HEK293 (cell line): Measurements from ENCODE around the gene ZNF785.
A peak's percentile ranks its signal among the peaks of the same experiment; 100 is the strongest.

Source experiments
- CTCF ChIA-PET: fragments of 350-600 bp; formaldehyde crosslinking; extraction: SDS; loops from one replicate; lab custom pipeline; 2021; ENCODE audit warnings: antibody characterized with exemption; lab: Yijun Ruan, JAX
- POLR2A ChIA-PET: fragments of 300-600 bp; formaldehyde crosslinking; extraction: SDS; loops from one replicate; lab custom pipeline; 2020; ENCODE audit warnings: antibody characterized with exemption, inconsistent platforms; lab: Yijun Ruan, JAX
- H3K27ac ChIP-seq: fragments of 200-500 bp; sonication (Bioruptor generic); 2 replicates; pipeline ENCODE4 v1.5.1; 2014; ENCODE audit warnings: low read depth, low read length, control low read depth, inconsistent platforms; ENCODE audit errors: extremely low read depth
- H3K36me3 ChIP-seq, 2 experiments: fragments of 200-500 bp in 1 of 2; sonication (Bioruptor generic) in 1 of 2; 1 replicate in 1 of 2; 2 replicates in 1 of 2; pipeline ENCODE4 v1.5.1; 2014 to 2017; ENCODE audit warnings: inconsistent platforms in 2 of 2, low read length in 2 of 2; ENCODE audit not compliant: control insufficient read depth in 2 of 2, insufficient read depth in 1 of 2
- H3K4me1 ChIP-seq: fragments of 200-500 bp; sonication (Bioruptor generic); 2 replicates; pipeline ENCODE4 v1.5.1; 2014; ENCODE audit warnings: mild to moderate bottlenecking, low read length, inconsistent platforms; ENCODE audit not compliant: control insufficient read depth, insufficient read depth
- H3K4me3 ChIP-seq: 2 replicates; pipeline ENCODE4 v1.5.1; 2011; ENCODE audit warnings: low read depth, mild to moderate bottlenecking, control low read depth, low read length, moderate library complexity
- H3K9me3 ChIP-seq: fragments of 200-500 bp; sonication (Bioruptor generic); 2 replicates; pipeline ENCODE4 v1.5.1; 2014; ENCODE audit warnings: low read depth, low read length, inconsistent platforms; ENCODE audit not compliant: control insufficient read depth, insufficient read depth
- GLI2 ChIP-seq: fragments of 450-650 bp; formaldehyde crosslinking; IDR thresholded peaks from 2 replicates; pipeline ENCODE4; 2017; ENCODE audit warnings: missing biosample characterization, missing genetic modification characterization, low read depth, borderline replicate concordance
- HOXA7 ChIP-seq: sonication (generic); formaldehyde crosslinking; IDR thresholded peaks from 2 replicates; pipeline ENCODE4 v1.8.1; 2022; ENCODE audit warnings: missing genetic modification reagents, borderline replicate concordance
- SP7 ChIP-seq: fragments of 450-650 bp; formaldehyde crosslinking; IDR thresholded peaks from 2 replicates; pipeline ENCODE4 v1.5.1; 2016; ENCODE audit warnings: missing biosample characterization, missing genetic modification characterization
- TRIM28 ChIP-seq: IDR thresholded peaks from 2 replicates; pipeline ENCODE4 v1.6.1; 2011; ENCODE audit warnings: low read length, control low read depth, borderline replicate concordance
- ZFP41 ChIP-seq: fragments of 450-650 bp; formaldehyde crosslinking; IDR thresholded peaks from 2 replicates; pipeline ENCODE4 v1.5.1; 2016; ENCODE audit warnings: missing biosample characterization, missing genetic modification characterization, borderline replicate concordance
- ZNF133 ChIP-seq: fragments of 450-650 bp; formaldehyde crosslinking; IDR thresholded peaks from 2 replicates; pipeline ENCODE4 v1.5.1; 2016; ENCODE audit warnings: missing biosample characterization, missing genetic modification characterization
- ZNF140 ChIP-seq: fragments of 450-650 bp; formaldehyde crosslinking; IDR thresholded peaks from 2 replicates; pipeline ENCODE4 v1.5.1; 2016; ENCODE audit warnings: missing biosample characterization, missing genetic modification characterization
- ZNF19 ChIP-seq: fragments of 450-650 bp; formaldehyde crosslinking; IDR thresholded peaks from 2 replicates; pipeline ENCODE4; 2016; ENCODE audit warnings: missing biosample characterization, missing genetic modification characterization, low read depth
- ZNF202 ChIP-seq: fragments of 450-650 bp; formaldehyde crosslinking; IDR thresholded peaks from 2 replicates; pipeline ENCODE4 v1.5.1; 2016; ENCODE audit warnings: missing biosample characterization, missing genetic modification characterization, borderline replicate concordance
- ZNF473 ChIP-seq: fragments of 450-650 bp; formaldehyde crosslinking; IDR thresholded peaks from 2 replicates; pipeline ENCODE4 v1.5.1; 2017; ENCODE audit warnings: missing biosample characterization, missing genetic modification characterization
- ZNF48 ChIP-seq: fragments of 450-650 bp; formaldehyde crosslinking; IDR thresholded peaks from 2 replicates; pipeline ENCODE4 v1.5.1; 2016; ENCODE audit warnings: missing biosample characterization, missing genetic modification characterization
- ZNF510 ChIP-seq: fragments of 450-650 bp; formaldehyde crosslinking; IDR thresholded peaks from 2 replicates; pipeline ENCODE4 v1.5.1; 2018; ENCODE audit warnings: mild to moderate bottlenecking, missing genetic modification characterization, missing biosample characterization; ENCODE audit not compliant: insufficient replicate concordance
- ZNF561 ChIP-seq: fragments of 450-650 bp; IDR thresholded peaks from 2 replicates; pipeline ENCODE4 v1.5.1; 2018; ENCODE audit warnings: missing biosample characterization, missing genetic modification characterization, borderline replicate concordance
- ZNF585B ChIP-seq: fragments of 450-650 bp; formaldehyde crosslinking; IDR thresholded peaks from 2 replicates; pipeline ENCODE4 v1.5.1; 2016; ENCODE audit warnings: missing biosample characterization, missing genetic modification characterization
- ZNF660 ChIP-seq: fragments of 450-650 bp; IDR thresholded peaks from 2 replicates; pipeline ENCODE4 v1.5.1; 2018; ENCODE audit warnings: missing biosample characterization, mild to moderate bottlenecking, missing genetic modification characterization
- ZNF677 ChIP-seq: fragments of 450-650 bp; IDR thresholded peaks from 2 replicates; pipeline ENCODE4 v1.5.0; 2018; ENCODE audit warnings: missing biosample characterization, mild to moderate bottlenecking, missing genetic modification characterization, moderate library complexity
- ZSCAN16 ChIP-seq: fragments of 450-650 bp; formaldehyde crosslinking; IDR thresholded peaks from 2 replicates; pipeline ENCODE4 v1.5.1; 2016; ENCODE audit warnings: missing biosample characterization, missing genetic modification characterization
- TF ChIP-seq, protein P1 (sequence below): fragments of 450-650 bp; formaldehyde crosslinking; IDR thresholded peaks from 2 replicates; pipeline ENCODE4 v1.5.1; 2016; ENCODE audit warnings: missing biosample characterization, missing genetic modification characterization, low read depth
- TF ChIP-seq, protein P2 (sequence below): fragments of 450-650 bp; formaldehyde crosslinking; IDR thresholded peaks from 2 replicates; pipeline ENCODE4 v1.5.1; 2017; ENCODE audit warnings: missing biosample characterization, mild to moderate bottlenecking, missing genetic modification characterization, moderate library complexity
- TF ChIP-seq, protein P3 (sequence below): fragments of 450-650 bp; formaldehyde crosslinking; IDR thresholded peaks from 2 replicates; pipeline ENCODE4 v1.5.0; 2017; ENCODE audit warnings: missing biosample characterization, missing genetic modification characterization, borderline replicate concordance
- TF ChIP-seq, protein P4 (sequence below): fragments of 450-650 bp; formaldehyde crosslinking; IDR thresholded peaks from 2 replicates; pipeline ENCODE4 v1.5.1; 2016; ENCODE audit warnings: missing biosample characterization, missing genetic modification characterization
- TF ChIP-seq, protein P5 (sequence below): fragments of 450-650 bp; formaldehyde crosslinking; IDR thresholded peaks from 2 replicates; pipeline ENCODE4 v1.5.1; 2017; ENCODE audit warnings: missing biosample characterization, missing genetic modification characterization

Gene ZNF785

DNA sequence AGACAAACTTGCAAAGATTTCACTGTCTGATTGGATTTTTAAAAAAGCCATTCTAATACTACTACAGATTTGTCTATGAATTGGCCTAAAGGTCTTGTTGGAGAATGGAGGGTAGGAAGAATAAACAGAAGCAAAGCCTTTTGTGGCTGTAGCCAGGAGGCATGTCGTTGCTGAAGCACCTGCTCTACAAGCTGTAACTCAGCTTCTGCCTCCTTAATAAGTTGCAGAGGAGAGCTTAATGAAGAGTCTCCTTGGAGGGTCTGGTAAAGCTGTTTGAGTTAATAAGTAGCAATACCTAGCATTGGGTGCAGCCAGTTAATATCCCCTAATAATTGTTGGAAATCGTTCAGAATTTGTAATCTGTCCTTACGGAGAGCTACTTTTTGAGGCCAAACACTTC, 34.7 kb upstream of the ZNF785 start:
- Histone ChIP-seq H3K4me3 (no peak overlapping the region), H3K27ac (no peak overlapping the region), H3K9me3 (no peaks in the 10 kb centered on the region), H3K4me1 (no peaks in the 10 kb centered on the region), H3K36me3 (no peaks in the 10 kb centered on the region)
- ChIA-PET CTCF (interaction anchor here (0.6 to 3.3 kb wide), 6 partner anchors 10 to 210 kb away, joined by 3 to 22 read pairs (median 3); partner anchors contain the start of genes DCTPP1 and ZNF688), POLR2A (interaction anchor here (0.9 to 2.9 kb wide), 3 partner anchors 10 to 190 kb away, joined by 3 to 12 read pairs (median 4); partner anchors contain the start of genes DCTPP1 and ZNF689)
- TF ChIP-seq, protein P1, sequence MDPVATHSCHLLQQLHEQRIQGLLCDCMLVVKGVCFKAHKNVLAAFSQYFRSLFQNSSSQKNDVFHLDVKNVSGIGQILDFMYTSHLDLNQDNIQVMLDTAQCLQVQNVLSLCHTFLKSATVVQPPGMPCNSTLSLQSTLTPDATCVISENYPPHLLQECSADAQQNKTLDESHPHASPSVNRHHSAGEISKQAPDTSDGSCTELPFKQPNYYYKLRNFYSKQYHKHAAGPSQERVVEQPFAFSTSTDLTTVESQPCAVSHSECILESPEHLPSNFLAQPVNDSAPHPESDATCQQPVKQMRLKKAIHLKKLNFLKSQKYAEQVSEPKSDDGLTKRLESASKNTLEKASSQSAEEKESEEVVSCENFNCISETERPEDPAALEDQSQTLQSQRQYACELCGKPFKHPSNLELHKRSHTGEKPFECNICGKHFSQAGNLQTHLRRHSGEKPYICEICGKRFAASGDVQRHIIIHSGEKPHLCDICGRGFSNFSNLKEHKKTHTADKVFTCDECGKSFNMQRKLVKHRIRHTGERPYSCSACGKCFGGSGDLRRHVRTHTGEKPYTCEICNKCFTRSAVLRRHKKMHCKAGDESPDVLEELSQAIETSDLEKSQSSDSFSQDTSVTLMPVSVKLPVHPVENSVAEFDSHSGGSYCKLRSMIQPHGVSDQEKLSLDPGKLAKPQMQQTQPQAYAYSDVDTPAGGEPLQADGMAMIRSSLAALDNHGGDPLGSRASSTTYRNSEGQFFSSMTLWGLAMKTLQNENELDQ (tag by site-specific recombination): no peak
- TF ChIP-seq ZNF677 (tag by site-specific recombination) (no peak), ZNF48 (tag by site-specific recombination) (no peak), ZNF140 (tag by site-specific recombination) (no peak), ZNF133 (tag by site-specific recombination) (no peak), ZFP41 (tag by site-specific recombination) (no peak), ZNF660 (tag by site-specific recombination) (no peak), GLI2 (tag by site-specific recombination) (no peak), SP7 (no peak), TRIM28 (no peak), ZNF510 (tag by site-specific recombination) (no peak), HOXA7 (CRISPR knock-in tag) (no peak), ZNF561 (tag by site-specific recombination) (no peak)
- TF ChIP-seq, protein P2, sequence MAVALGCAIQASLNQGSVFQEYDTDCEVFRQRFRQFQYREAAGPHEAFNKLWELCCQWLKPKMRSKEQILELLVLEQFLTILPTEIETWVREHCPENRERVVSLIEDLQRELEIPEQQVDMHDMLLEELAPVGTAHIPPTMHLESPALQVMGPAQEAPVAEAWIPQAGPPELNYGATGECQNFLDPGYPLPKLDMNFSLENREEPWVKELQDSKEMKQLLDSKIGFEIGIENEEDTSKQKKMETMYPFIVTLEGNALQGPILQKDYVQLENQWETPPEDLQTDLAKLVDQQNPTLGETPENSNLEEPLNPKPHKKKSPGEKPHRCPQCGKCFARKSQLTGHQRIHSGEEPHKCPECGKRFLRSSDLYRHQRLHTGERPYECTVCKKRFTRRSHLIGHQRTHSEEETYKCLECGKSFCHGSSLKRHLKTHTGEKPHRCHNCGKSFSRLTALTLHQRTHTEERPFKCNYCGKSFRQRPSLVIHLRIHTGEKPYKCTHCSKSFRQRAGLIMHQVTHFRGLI (tag by site-specific recombination): no peak
- TF ChIP-seq, protein P3, sequence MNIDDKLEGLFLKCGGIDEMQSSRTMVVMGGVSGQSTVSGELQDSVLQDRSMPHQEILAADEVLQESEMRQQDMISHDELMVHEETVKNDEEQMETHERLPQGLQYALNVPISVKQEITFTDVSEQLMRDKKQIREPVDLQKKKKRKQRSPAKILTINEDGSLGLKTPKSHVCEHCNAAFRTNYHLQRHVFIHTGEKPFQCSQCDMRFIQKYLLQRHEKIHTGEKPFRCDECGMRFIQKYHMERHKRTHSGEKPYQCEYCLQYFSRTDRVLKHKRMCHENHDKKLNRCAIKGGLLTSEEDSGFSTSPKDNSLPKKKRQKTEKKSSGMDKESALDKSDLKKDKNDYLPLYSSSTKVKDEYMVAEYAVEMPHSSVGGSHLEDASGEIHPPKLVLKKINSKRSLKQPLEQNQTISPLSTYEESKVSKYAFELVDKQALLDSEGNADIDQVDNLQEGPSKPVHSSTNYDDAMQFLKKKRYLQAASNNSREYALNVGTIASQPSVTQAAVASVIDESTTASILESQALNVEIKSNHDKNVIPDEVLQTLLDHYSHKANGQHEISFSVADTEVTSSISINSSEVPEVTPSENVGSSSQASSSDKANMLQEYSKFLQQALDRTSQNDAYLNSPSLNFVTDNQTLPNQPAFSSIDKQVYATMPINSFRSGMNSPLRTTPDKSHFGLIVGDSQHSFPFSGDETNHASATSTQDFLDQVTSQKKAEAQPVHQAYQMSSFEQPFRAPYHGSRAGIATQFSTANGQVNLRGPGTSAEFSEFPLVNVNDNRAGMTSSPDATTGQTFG: no peak
- TF ChIP-seq, protein P4, sequence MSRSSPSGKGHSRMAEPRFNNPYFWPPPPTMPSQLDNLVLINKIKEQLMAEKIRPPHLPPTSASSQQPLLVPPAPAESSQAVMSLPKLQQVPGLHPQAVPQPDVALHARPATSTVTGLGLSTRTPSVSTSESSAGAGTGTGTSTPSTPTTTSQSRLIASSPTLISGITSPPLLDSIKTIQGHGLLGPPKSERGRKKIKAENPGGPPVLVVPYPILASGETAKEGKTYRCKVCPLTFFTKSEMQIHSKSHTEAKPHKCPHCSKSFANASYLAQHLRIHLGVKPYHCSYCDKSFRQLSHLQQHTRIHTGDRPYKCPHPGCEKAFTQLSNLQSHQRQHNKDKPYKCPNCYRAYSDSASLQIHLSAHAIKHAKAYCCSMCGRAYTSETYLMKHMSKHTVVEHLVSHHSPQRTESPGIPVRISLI: no peak

DNA sequence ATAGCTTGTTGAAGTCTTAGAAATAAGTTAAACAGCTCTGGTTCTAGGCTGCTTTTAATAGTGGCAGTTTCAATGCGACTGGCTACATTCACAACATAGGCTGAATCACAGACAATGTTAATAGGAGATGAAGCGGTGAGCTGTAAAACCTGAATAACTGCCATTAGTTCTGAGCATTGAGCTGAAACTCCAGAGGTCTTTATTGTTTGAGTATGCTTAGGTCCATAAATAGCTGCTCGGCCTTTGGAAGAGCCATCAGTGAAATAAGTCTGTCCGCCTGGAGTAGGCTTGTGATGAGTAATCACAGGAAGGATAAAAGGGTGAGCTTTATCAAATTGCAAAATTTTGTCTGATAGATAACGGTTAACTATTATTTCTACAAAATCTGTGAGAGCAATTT, 34.1 kb upstream of the ZNF785 start:
- POLR2A ChIA-PET: interaction anchor here (1.5 to 2.9 kb wide), 2 partner anchors 9 to 14 kb away, joined by 4 to 12 read pairs; partner anchors contain the start of gene ZNF689

More for the DNA sequence above, 34.1 kb upstream of the ZNF785 start:
- CTCF ChIA-PET: interaction anchor here (0.6 to 3.3 kb wide), 7 partner anchors 10 to 210 kb away, joined by 3 to 22 read pairs (median 3); partner anchors contain the start of gene DCTPP1
- Histone ChIP-seq H3K9me3 (no peaks in the 10 kb centered on the region), H3K4me3 (no peak overlapping the region), H3K36me3 (no peaks in the 10 kb centered on the region), H3K27ac (no peak overlapping the region), H3K4me1 (no peaks in the 10 kb centered on the region)
- no peak for TF ChIP-seq ZNF585B (tag by site-specific recombination)
- TF ChIP-seq ZSCAN16: no peak
- TF ChIP-seq ZNF660 (tag by site-specific recombination): peak; percentile 87; the same call in 1 of the 2 replicates
- TF ChIP-seq ZNF510 (tag by site-specific recombination): no peak
- TF ChIP-seq ZNF473 (tag by site-specific recombination): no peak
- TF ChIP-seq ZNF19 (tag by site-specific recombination): no peak
- TF ChIP-seq, protein P5, sequence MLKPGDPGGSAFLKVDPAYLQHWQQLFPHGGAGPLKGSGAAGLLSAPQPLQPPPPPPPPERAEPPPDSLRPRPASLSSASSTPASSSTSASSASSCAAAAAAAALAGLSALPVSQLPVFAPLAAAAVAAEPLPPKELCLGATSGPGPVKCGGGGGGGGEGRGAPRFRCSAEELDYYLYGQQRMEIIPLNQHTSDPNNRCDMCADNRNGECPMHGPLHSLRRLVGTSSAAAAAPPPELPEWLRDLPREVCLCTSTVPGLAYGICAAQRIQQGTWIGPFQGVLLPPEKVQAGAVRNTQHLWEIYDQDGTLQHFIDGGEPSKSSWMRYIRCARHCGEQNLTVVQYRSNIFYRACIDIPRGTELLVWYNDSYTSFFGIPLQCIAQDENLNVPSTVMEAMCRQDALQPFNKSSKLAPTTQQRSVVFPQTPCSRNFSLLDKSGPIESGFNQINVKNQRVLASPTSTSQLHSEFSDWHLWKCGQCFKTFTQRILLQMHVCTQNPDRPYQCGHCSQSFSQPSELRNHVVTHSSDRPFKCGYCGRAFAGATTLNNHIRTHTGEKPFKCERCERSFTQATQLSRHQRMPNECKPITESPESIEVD (tag by site-specific recombination): no peak
- TF ChIP-seq ZNF202 (tag by site-specific recombination): no peak
